Measurements from ENCODE around the gene TOM1L2. TPM values are rescaled to one million over a fixed set of nuclear protein-coding genes. Genes with fewer than 3 reads are reported as not detected.
A peak's percentile ranks its signal among the peaks of the same experiment; 100 is the strongest.

Gene TOM1L2
- total and polyA plus RNA-seq, 2 of the 4 experiments (the other 2 are of a cell fraction): 34.4 to 51.7 TPM

- ChIA-PET POLR2A (ENCODE audit: unreplicated experiment) (no interaction called here), CTCF (interaction anchor here (0.6 to 1.4 kb wide), 3 partner anchors 13 to 151 kb away, joined by 4 to 5 read pairs (median 5); no protein-coding TSS in a partner anchor)
- Histone ChIP-seq H4K5ac (ENCODE audit: low read depth, low read length) (no peak overlapping the region), H4K8ac (ENCODE audit: low read depth in 2 of 2, low read length in 2 of 2) (peak overlapping the region in 1 of 2 experiments; percentile 7; a peak in 1 of 4 replicates), H3K27ac (ENCODE audit: insufficient read depth, low read length) (peak overlapping the region; percentile 38), H2AFZ (replicated peaks; ENCODE audit: low read length, poor library complexity) (peak overlapping the region; percentile 59), H2BK20ac (ENCODE audit: low read depth, low read length) (no peak overlapping the region), H3K4me2 (ENCODE audit: low read depth, low read length) (peak overlapping the region; percentile 33; the same call in 1 of the 2 replicates), H3K4ac (ENCODE audit: low read depth, low read length) (peak overlapping the region; percentile 54; the same call in 1 of the 2 replicates), H3K4me1 (ENCODE audit: control insufficient read depth, insufficient read depth, low read length) (peaks cover 22% of the 10 kb centered on the region), H4K91ac (ENCODE audit: insufficient read depth, low read depth, low read length) (no peak overlapping the region; the same call in 1 of the 2 replicates), H2BK120ac (ENCODE audit: low read depth, low read length) (peak overlapping the region; percentile 6; the same call in 1 of the 2 replicates), H3K9me1 (ENCODE audit: insufficient read depth, low read length) (peaks cover 9% of the 10 kb centered on the region), H3K9ac (ENCODE audit: low read depth, low read length) (no peak overlapping the region), H3K14ac (replicated peaks; ENCODE audit: low read depth, low read length) (peak overlapping the region; percentile 49), H2AK5ac (ENCODE audit: low read depth, low read length) (peak overlapping the region; percentile 59; the same call in 1 of the 2 replicates), H4K20me1 (ENCODE audit: insufficient read depth, low read length) (peaks cover 22% of the 10 kb centered on the region), H3K23ac (ENCODE audit: low read depth, low read length) (peak overlapping the region; percentile 63; the same call in 1 of the 2 replicates), H3K18ac (ENCODE audit: low read depth, low read length) (no peak overlapping the region; the same call in 1 of the 2 replicates), H3K4me3 (ENCODE audit: insufficient read depth, low read depth, low read length) (no peak overlapping the region), H3K36me3 (ENCODE audit: control insufficient read depth, insufficient read depth, low read length) (peaks cover 35% of the 10 kb centered on the region), H3K27me3 (ENCODE audit: control insufficient read depth, insufficient read depth, low read length) (no peaks in the 10 kb centered on the region), H3K9me3 (ENCODE audit: control insufficient read depth, insufficient read depth, low read length) (no peaks in the 10 kb centered on the region), H3K79me1 (ENCODE audit: low read depth in 1 of 2, low read length in 2 of 2) (peaks cover 0 to 7% of the 10 kb centered on the region in 2 experiments; a peak in 3 of 4 replicates), H2AK9ac (replicated peaks; ENCODE audit: low read depth, low read length, poor library complexity) (peak overlapping the region; percentile 66), H3K56ac (ENCODE audit: extremely low read depth, insufficient read depth, low read length) (no peak overlapping the region), H2BK15ac (ENCODE audit: low read depth, low read length) (no peak overlapping the region), H2BK5ac (ENCODE audit: low read depth, low read length, poor library complexity, severe bottlenecking) (peak overlapping the region; percentile 3)
- no TSS peak for BruUV-seq (replicated peaks)
- dilution Hi-C loops (cut with HindIII; ENCODE audit: low sequenced_read_pairs, unreplicated experiment): no loop called here
- peak; percentile 84 for ATAC-seq (ENCODE audit: low read depth)
- WGBS, 2 experiments (ENCODE audit: extremely low coverage in 2 of 2, insufficient read length in 1 of 2): 20% methylated on average over 5 of the region's 14 CpGs; no CpG with 5 or more reads in 1 of the 2 experiments
- intact Hi-C loops (cut with micrococcal nuclease): loop anchor here (5.0 kb wide), 1 partner anchor 155 kb away; no protein-coding TSS in a partner anchor
- peak; percentile 90 for DNase-seq
- in situ Hi-C loops (cut with MboI; ENCODE audit: low sequenced_read_pairs): loop anchor here (25.0 kb wide), 1 partner anchor 515 kb away; no protein-coding TSS in a partner anchor
- no peak for TF ChIP-seq MXI1 (IDR thresholded peaks at IDR 0.05; ENCODE audit: borderline replicate concordance, low read depth, low read length)
- 0 out of 2 replicates have a peak, but pooled peaks have one; percentile 20 for TF ChIP-seq RAD21 (IDR thresholded peaks at IDR 0.05; ENCODE audit: low read length)
- TF ChIP-seq MAFK (IDR thresholded peaks at IDR 0.05; ENCODE audit: low read depth, low read length): peak; percentile 96
- TF ChIP-seq POLR2A (IDR thresholded peaks at IDR 0.05; ENCODE audit: low read depth, low read length): no peak
- no peak for TF ChIP-seq BHLHE40 (IDR thresholded peaks at IDR 0.05; ENCODE audit: low read depth, low read length)
- TF ChIP-seq SMC3 (IDR thresholded peaks at IDR 0.05; ENCODE audit: low read depth, low read length): no peak
- no peak for TF ChIP-seq CEBPB (IDR thresholded peaks at IDR 0.05; ENCODE audit: low read depth, low read length)
- no peak for TF ChIP-seq FOS (IDR thresholded peaks at IDR 0.05; ENCODE audit: low read depth, low read length)
- no peak for TF ChIP-seq RFX5 (IDR thresholded peaks at IDR 0.05; ENCODE audit: low read depth, low read length)
- TF ChIP-seq CTCF (conservative IDR thresholded peaks at IDR 0.05; ENCODE audit: low read depth, low read length): 0 out of 2 replicates have a peak, but pooled peaks have one; percentile 20
- TF ChIP-seq ELK1 (IDR thresholded peaks at IDR 0.05; ENCODE audit: borderline replicate concordance, low read depth, low read length): no peak
- no peak for TF ChIP-seq USF2 (IDR thresholded peaks at IDR 0.05; ENCODE audit: low read depth, low read length)
- TF ChIP-seq MAZ (IDR thresholded peaks at IDR 0.05; ENCODE audit: borderline replicate concordance, low read depth, low read length): 0 out of 2 replicates have a peak, but pooled peaks have one; percentile 9
These were observed 94.5 kb downstream of the TOM1L2 start for GRCh38 chr17:17877529-17878358.

All from IMR-90 (cell line).